Measurements from ENCODE around the gene CPED1.

Gene CPED1

GRCh38 chr7:121180436-121181063 lies 192.0 kb downstream of the CPED1 start:
- Histone ChIP-seq H2BK120ac (ENCODE audit: low read depth, low read length) (no peak overlapping the region), H3K27ac (replicated peaks; ENCODE audit: low read length) (no peak overlapping the region), H2BK5ac (ENCODE audit: low read length) (no peak overlapping the region), H2AFZ (ENCODE audit: low read length) (no peak overlapping the region), H3K4me3 (ENCODE audit: low read length in 2 of 2) (no peak overlapping the region), H3K18ac (ENCODE audit: low read length) (no peak overlapping the region), H2BK12ac (ENCODE audit: low read length) (no peak overlapping the region), H2BK15ac (ENCODE audit: low read length) (no peak overlapping the region), H4K8ac (ENCODE audit: low read depth, low read length) (no peak overlapping the region), H3K36me3 (replicated peaks in 1 of 2; ENCODE audit: control insufficient read depth in 2 of 2, insufficient read depth in 2 of 2, low read length in 2 of 2) (no peaks in the 10 kb centered on the region), H3K79me1 (ENCODE audit: low read depth, low read length) (no peaks in the 10 kb centered on the region), H3K9me3 (replicated peaks in 1 of 2; ENCODE audit: control insufficient read depth in 2 of 2, insufficient read depth in 1 of 2, low read depth in 1 of 2, low read length in 2 of 2) (no peaks in the 10 kb centered on the region), H3K23ac (ENCODE audit: low read depth, low read length, poor library complexity) (no peak overlapping the region), H3K14ac (ENCODE audit: low read length) (no peak overlapping the region), H3K4ac (ENCODE audit: low read length) (no peak overlapping the region), H3K27me3 (ENCODE audit: control insufficient read depth in 3 of 3, insufficient read depth in 3 of 3, low read depth in 1 of 3, low read length in 3 of 3) (no peaks in the 10 kb centered on the region), H3K4me1 (ENCODE audit: control insufficient read depth in 2 of 2, insufficient read depth in 1 of 2, low read depth in 1 of 2, low read length in 2 of 2) (no peaks in the 10 kb centered on the region), H3K9ac (ENCODE audit: low read depth, low read length, poor library complexity) (no peak overlapping the region), H3K4me2 (ENCODE audit: insufficient read depth, low read length, poor library complexity, severe bottlenecking) (no peak overlapping the region), H2AK5ac (ENCODE audit: low read depth, low read length) (no peak overlapping the region), H4K91ac (ENCODE audit: low read depth, low read length, poor library complexity) (no peak overlapping the region)
- no CpG with 5 or more reads among the region's 4 CpGs for WGBS, 2 donors (ENCODE audit: extremely low coverage in 2 of 2, insufficient read length in 2 of 2, insufficient replicate concordance in 1 of 2)
- DNase-seq (ENCODE audit: low spot score): no peak

- Histone ChIP-seq H3K23ac (ENCODE audit: low read depth, low read length, poor library complexity) (no peak overlapping the region), H3K14ac (ENCODE audit: low read length) (no peak overlapping the region), H3K4ac (ENCODE audit: low read length) (no peak overlapping the region), H2AFZ (ENCODE audit: low read length) (no peak overlapping the region), H2BK5ac (ENCODE audit: low read length) (no peak overlapping the region), H4K8ac (ENCODE audit: low read depth, low read length) (no peak overlapping the region), H3K4me1 (ENCODE audit: control insufficient read depth in 2 of 2, insufficient read depth in 1 of 2, low read depth in 1 of 2, low read length in 2 of 2) (no peaks in the 10 kb centered on the region), H2BK15ac (ENCODE audit: low read length) (no peak overlapping the region), H3K4me3 (ENCODE audit: low read length in 2 of 2) (no peak overlapping the region), H2AK5ac (ENCODE audit: low read depth, low read length) (no peak overlapping the region), H3K9ac (ENCODE audit: low read depth, low read length, poor library complexity) (no peak overlapping the region), H3K79me1 (ENCODE audit: low read depth, low read length) (no peaks in the 10 kb centered on the region), H3K18ac (ENCODE audit: low read length) (no peak overlapping the region), H3K27me3 (ENCODE audit: control insufficient read depth in 3 of 3, insufficient read depth in 3 of 3, low read depth in 1 of 3, low read length in 3 of 3) (no peaks in the 10 kb centered on the region), H3K36me3 (replicated peaks in 1 of 2; ENCODE audit: control insufficient read depth in 2 of 2, insufficient read depth in 2 of 2, low read length in 2 of 2) (no peaks in the 10 kb centered on the region), H2BK120ac (ENCODE audit: low read depth, low read length) (no peak overlapping the region), H3K4me2 (ENCODE audit: insufficient read depth, low read length, poor library complexity, severe bottlenecking) (no peak overlapping the region), H3K9me3 (replicated peaks in 1 of 2; ENCODE audit: control insufficient read depth in 2 of 2, insufficient read depth in 1 of 2, low read depth in 1 of 2, low read length in 2 of 2) (no peaks in the 10 kb centered on the region), H4K91ac (ENCODE audit: low read depth, low read length, poor library complexity) (no peak overlapping the region), H2BK12ac (ENCODE audit: low read length) (no peak overlapping the region), H3K27ac (replicated peaks; ENCODE audit: low read length) (no peak overlapping the region)
- no peak for DNase-seq (ENCODE audit: low spot score)
- no CpG with 5 or more reads among the region's 1 CpG for WGBS, 2 donors (ENCODE audit: extremely low coverage in 2 of 2, insufficient read length in 2 of 2, insufficient replicate concordance in 1 of 2)
Observed at GRCh38 chr7:121181357-121181756, 192.8 kb downstream of the CPED1 start.

- Histone ChIP-seq H2BK120ac (ENCODE audit: low read depth, low read length) (no peak overlapping the region), H3K27me3 (ENCODE audit: control insufficient read depth in 3 of 3, insufficient read depth in 3 of 3, low read depth in 1 of 3, low read length in 3 of 3) (no peaks in the 10 kb centered on the region), H2BK5ac (ENCODE audit: low read length) (no peak overlapping the region), H3K23ac (ENCODE audit: low read depth, low read length, poor library complexity) (no peak overlapping the region), H4K91ac (ENCODE audit: low read depth, low read length, poor library complexity) (no peak overlapping the region), H2AK5ac (ENCODE audit: low read depth, low read length) (no peak overlapping the region), H3K4me3 (ENCODE audit: low read length in 2 of 2) (no peak overlapping the region), H3K4ac (ENCODE audit: low read length) (no peak overlapping the region), H4K8ac (ENCODE audit: low read depth, low read length) (no peak overlapping the region), H2BK12ac (ENCODE audit: low read length) (no peak overlapping the region), H3K79me1 (ENCODE audit: low read depth, low read length) (no peaks in the 10 kb centered on the region), H3K36me3 (replicated peaks in 1 of 2; ENCODE audit: control insufficient read depth in 2 of 2, insufficient read depth in 2 of 2, low read length in 2 of 2) (no peaks in the 10 kb centered on the region), H3K14ac (ENCODE audit: low read length) (no peak overlapping the region), H3K27ac (replicated peaks; ENCODE audit: low read length) (no peak overlapping the region), H3K9me3 (replicated peaks in 1 of 2; ENCODE audit: control insufficient read depth in 2 of 2, insufficient read depth in 1 of 2, low read depth in 1 of 2, low read length in 2 of 2) (no peaks in the 10 kb centered on the region), H3K18ac (ENCODE audit: low read length) (no peak overlapping the region), H3K4me1 (ENCODE audit: control insufficient read depth in 2 of 2, insufficient read depth in 1 of 2, low read depth in 1 of 2, low read length in 2 of 2) (no peaks in the 10 kb centered on the region), H2BK15ac (ENCODE audit: low read length) (no peak overlapping the region), H3K4me2 (ENCODE audit: insufficient read depth, low read length, poor library complexity, severe bottlenecking) (no peak overlapping the region), H2AFZ (ENCODE audit: low read length) (no peak overlapping the region), H3K9ac (ENCODE audit: low read depth, low read length, poor library complexity) (no peak overlapping the region)
- DNase-seq (ENCODE audit: low spot score): no peak
Observed at GRCh38 chr7:121182281-121182680, 193.8 kb downstream of the CPED1 start.

- DNase-seq (ENCODE audit: low spot score): no peak
- Histone ChIP-seq H3K9me3 (replicated peaks in 1 of 2; ENCODE audit: control insufficient read depth in 2 of 2, insufficient read depth in 1 of 2, low read depth in 1 of 2, low read length in 2 of 2) (no peaks in the 10 kb centered on the region), H3K23ac (ENCODE audit: low read depth, low read length, poor library complexity) (no peak overlapping the region), H3K4ac (ENCODE audit: low read length) (no peak overlapping the region), H2AK5ac (ENCODE audit: low read depth, low read length) (no peak overlapping the region), H2BK5ac (ENCODE audit: low read length) (no peak overlapping the region), H3K27me3 (ENCODE audit: control insufficient read depth in 3 of 3, insufficient read depth in 3 of 3, low read depth in 1 of 3, low read length in 3 of 3) (no peaks in the 10 kb centered on the region), H3K9ac (ENCODE audit: low read depth, low read length, poor library complexity) (no peak overlapping the region), H2BK15ac (ENCODE audit: low read length) (no peak overlapping the region), H3K4me2 (ENCODE audit: insufficient read depth, low read length, poor library complexity, severe bottlenecking) (no peak overlapping the region), H3K18ac (ENCODE audit: low read length) (no peak overlapping the region), H2BK12ac (ENCODE audit: low read length) (no peak overlapping the region), H3K4me3 (ENCODE audit: low read length in 2 of 2) (no peak overlapping the region), H2BK120ac (ENCODE audit: low read depth, low read length) (no peak overlapping the region), H3K36me3 (replicated peaks in 1 of 2; ENCODE audit: control insufficient read depth in 2 of 2, insufficient read depth in 2 of 2, low read length in 2 of 2) (no peaks in the 10 kb centered on the region), H4K91ac (ENCODE audit: low read depth, low read length, poor library complexity) (no peak overlapping the region), H3K27ac (replicated peaks; ENCODE audit: low read length) (no peak overlapping the region), H4K8ac (ENCODE audit: low read depth, low read length) (no peak overlapping the region), H3K14ac (ENCODE audit: low read length) (no peak overlapping the region), H3K4me1 (ENCODE audit: control insufficient read depth in 2 of 2, insufficient read depth in 1 of 2, low read depth in 1 of 2, low read length in 2 of 2) (no peaks in the 10 kb centered on the region), H2AFZ (ENCODE audit: low read length) (no peak overlapping the region), H3K79me1 (ENCODE audit: low read depth, low read length) (no peaks in the 10 kb centered on the region)
Observed at GRCh38 chr7:121182902-121183301, 194.4 kb downstream of the CPED1 start.
